DND-41 (cell line): Measurements from ENCODE around the gene TMEM236.

Experiments used
- ATAC-seq: fragments of 200-7000 bp; cut with Tn5 transposase; 3 replicates; pipeline ENCODE4 v1.9.1; 2021; ENCODE audit warnings: low read depth; ENCODE audit not compliant: insufficient read depth
- DNase-seq: peaks from one replicate; pipeline ENCODE4 v3.0.0-alpha.2; 2020
- H2AFZ ChIP-seq: 2 replicates; pipeline ENCODE4 v1.6.0; 2012; ENCODE audit warnings: low read depth, low read length
- H3K27ac ChIP-seq: 2 replicates; pipeline ENCODE4 v1.5.1; 2012; ENCODE audit warnings: low read length, inconsistent platforms
- H3K27me3 ChIP-seq: fragments of 200-600 bp; sonication (generic); 2 replicates; pipeline ENCODE4 v1.6.0; 2012; ENCODE audit warnings: low read length, mild to moderate bottlenecking, inconsistent platforms; ENCODE audit not compliant: insufficient read depth, poor library complexity
- H3K36me3 ChIP-seq: 2 replicates; pipeline ENCODE4 v1.5.1; 2012; ENCODE audit warnings: low read length, inconsistent platforms; ENCODE audit not compliant: insufficient read depth
- H3K4me1 ChIP-seq: 2 replicates; pipeline ENCODE4 v1.5.1; 2012; ENCODE audit warnings: mild to moderate bottlenecking, low read length; ENCODE audit not compliant: insufficient read depth
- H3K4me2 ChIP-seq: 2 replicates; pipeline ENCODE4 v1.6.0; 2012; ENCODE audit warnings: mild to moderate bottlenecking, moderate library complexity, low read length, inconsistent platforms; ENCODE audit not compliant: insufficient read depth
- H3K4me3 ChIP-seq, 2 experiments: fragments of 200-600 bp in 1 of 2; shearing (Covaris generic) in 1 of 2; 2 replicates each; pipeline ENCODE4 v1.5.1; 2012 to 2016; ENCODE audit warnings: inconsistent platforms in 2 of 2, low read length in 2 of 2, mild to moderate bottlenecking in 2 of 2, low read depth in 1 of 2, moderate library complexity in 1 of 2
- H3K79me2 ChIP-seq: 2 replicates; pipeline ENCODE4 v1.6.0; 2012; ENCODE audit warnings: low read length, inconsistent platforms; ENCODE audit not compliant: insufficient read depth
- H3K9ac ChIP-seq: 2 replicates; pipeline ENCODE4 v1.6.0; 2012; ENCODE audit warnings: low read depth, mild to moderate bottlenecking, inconsistent platforms, low read length, moderate library complexity
- H3K9me3 ChIP-seq: 2 replicates; pipeline ENCODE4 v1.5.1; 2012; ENCODE audit warnings: low read length, moderate library complexity, mild to moderate bottlenecking, inconsistent platforms; ENCODE audit not compliant: insufficient read depth, severe bottlenecking
- H4K20me1 ChIP-seq: 2 replicates; pipeline ENCODE4 v1.6.0; 2012; ENCODE audit warnings: low read length; ENCODE audit not compliant: insufficient read depth
- CTCF ChIP-seq: IDR thresholded peaks from 2 replicates; pipeline ENCODE4 v1.5.1; 2012; ENCODE audit warnings: borderline replicate concordance, low read length, moderate library complexity, mild to moderate bottlenecking; ENCODE audit not compliant: poor library complexity, severe bottlenecking; ENCODE audit errors: extremely low read depth
- EZH2 ChIP-seq: IDR thresholded peaks from 3 replicates; pipeline ENCODE4 v1.6.1; 2012; ENCODE audit warnings: borderline replicate concordance, low read depth, mild to moderate bottlenecking, moderate library complexity, low read length, inconsistent platforms; ENCODE audit not compliant: severe bottlenecking

The TMEM236 gene

DNA sequence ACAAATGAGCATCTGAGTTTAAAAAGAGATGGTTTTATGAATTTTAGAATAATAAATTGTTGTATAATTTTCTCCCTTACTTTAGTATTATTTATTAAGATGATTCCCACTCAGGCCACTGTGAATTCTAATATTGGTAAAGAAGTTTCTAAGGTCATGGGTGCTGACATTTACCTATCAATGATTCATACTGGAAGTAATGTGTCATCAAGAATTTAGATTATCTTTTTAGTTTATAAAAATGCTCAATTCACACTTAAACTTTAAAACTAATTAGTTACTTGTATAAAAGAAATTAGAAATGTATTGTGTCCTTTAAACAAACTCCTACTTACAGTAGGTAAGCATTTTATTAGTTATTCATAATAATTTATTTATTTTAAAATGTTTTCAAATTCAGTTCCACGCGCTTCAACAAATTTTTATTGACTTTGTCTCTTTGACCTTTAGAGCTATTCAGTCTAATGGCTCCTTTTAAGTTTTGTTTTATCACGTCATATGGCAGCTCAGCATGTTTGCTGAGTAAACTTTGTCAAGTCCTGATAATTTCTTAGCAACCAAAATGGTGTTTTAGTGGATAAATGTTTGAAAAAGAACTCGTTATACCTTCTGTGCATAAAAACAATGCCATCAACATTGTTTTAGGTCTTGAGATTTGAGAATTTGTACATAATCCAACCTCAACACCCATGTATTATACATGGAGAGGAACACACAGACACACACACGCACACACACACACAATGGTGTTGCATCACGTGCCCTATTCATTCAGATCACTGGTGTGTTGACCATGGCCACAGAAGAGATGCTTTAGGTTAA lies 42.0 kb downstream of the TMEM236 start:
- no peak overlapping the region for H3K9ac ChIP-seq
- no peak overlapping the region for H2AFZ ChIP-seq
- no peak overlapping the region for H3K4me2 ChIP-seq
- no peak for ATAC-seq
- H3K27me3 ChIP-seq = no peaks in the 10 kb centered on the region
- DNase-seq = no peak
- no peaks in the 10 kb centered on the region for H3K79me2 ChIP-seq
- no peaks in the 10 kb centered on the region for H3K36me3 ChIP-seq
- peaks cover 17% of the 10 kb centered on the region for H3K4me1 ChIP-seq
- no peaks in the 10 kb centered on the region for H4K20me1 ChIP-seq
- H3K9me3 ChIP-seq = no peaks in the 10 kb centered on the region
- H3K27ac ChIP-seq = no peak overlapping the region
- no peak for TF ChIP-seq CTCF
- no peak for TF ChIP-seq EZH2
- no peak overlapping the region for H3K4me3 ChIP-seq

GRCh38 chr10:17795083-17795482 lies 43.1 kb downstream of the TMEM236 start:
- Histone ChIP-seq H3K9me3 (no peaks in the 10 kb centered on the region), H3K79me2 (no peaks in the 10 kb centered on the region), H3K27ac (no peak overlapping the region), H2AFZ (no peak overlapping the region), H3K4me3 (no peak overlapping the region), H3K27me3 (no peaks in the 10 kb centered on the region), H3K9ac (no peak overlapping the region), H3K36me3 (no peaks in the 10 kb centered on the region), H3K4me2 (no peak overlapping the region), H3K4me1 (peaks cover 17% of the 10 kb centered on the region), H4K20me1 (no peaks in the 10 kb centered on the region)
- TF ChIP-seq CTCF = no peak
- TF ChIP-seq EZH2 = no peak
- ATAC-seq = no peak
- no peak for DNase-seq

GRCh38 chr10:17795813-17796594 lies 44.0 kb downstream of the TMEM236 start:
- no peak overlapping the region for H3K9ac ChIP-seq
- H2AFZ ChIP-seq = no peak overlapping the region
- no peaks in the 10 kb centered on the region for H3K9me3 ChIP-seq
- no peak for ATAC-seq
- TF ChIP-seq CTCF = no peak
- no peak for TF ChIP-seq EZH2
- H3K4me3 ChIP-seq = no peak overlapping the region
- no peak for DNase-seq
- H3K4me2 ChIP-seq = no peak overlapping the region
- no peaks in the 10 kb centered on the region for H3K27me3 ChIP-seq
- H3K4me1 ChIP-seq = peaks cover 17% of the 10 kb centered on the region
- no peaks in the 10 kb centered on the region for H4K20me1 ChIP-seq
- no peak overlapping the region for H3K27ac ChIP-seq
- no peaks in the 10 kb centered on the region for H3K36me3 ChIP-seq
- no peaks in the 10 kb centered on the region for H3K79me2 ChIP-seq
